Measurements from ENCODE around the gene ASCC2. TPM values are rescaled to one million over a fixed set of nuclear protein-coding genes. Genes with fewer than 3 reads are reported as not detected.

Gene ASCC2
- total and polyA plus RNA-seq, 2 donors from 2014 or later, result 41.9 to 51.3 TPM

GRCh38 chr22:29748248-29748893, 89.7 kb downstream of the ASCC2 start:
- Histone ChIP-seq H3K4me1 (ENCODE audit: control insufficient read depth in 2 of 3, insufficient read depth in 2 of 3, low read depth in 1 of 3, low read length in 3 of 3) (no peaks in the 10 kb centered on the region), H3K27me3 (ENCODE audit: control insufficient read depth, insufficient read depth, low read length) (no peaks in the 10 kb centered on the region), H3K36me3 (ENCODE audit: control insufficient read depth in 2 of 3, insufficient read depth in 3 of 3, low read length in 3 of 3) (peaks cover 0 to 18% (median 6%) of the 10 kb centered on the region in 3 donors), H3K9me3 (ENCODE audit: control insufficient read depth in 2 of 3, insufficient read depth in 1 of 3, low read length in 3 of 3) (no peaks in the 10 kb centered on the region), H3K4me3 (ENCODE audit: low read length in 3 of 3) (no peak overlapping the region), H3K9ac (ENCODE audit: low read length in 3 of 3) (no peak overlapping the region), H3K27ac (ENCODE audit: low read depth in 2 of 2, low read length in 2 of 2) (no peak overlapping the region)
- no peak for TF ChIP-seq CTCF (IDR thresholded peaks at IDR 0.05; ENCODE audit: borderline replicate concordance, extremely low read depth, insufficient read depth)
- DNase-seq (no peak), FAIRE-seq (no peak)
- intact Hi-C loops (cut with DNase I), result no loop called here

- FAIRE-seq, result no peak
- Histone ChIP-seq H3K27me3 (ENCODE audit: control insufficient read depth, insufficient read depth, low read length) (no peaks in the 10 kb centered on the region), H3K9me3 (ENCODE audit: control insufficient read depth in 2 of 3, insufficient read depth in 1 of 3, low read length in 3 of 3) (no peaks in the 10 kb centered on the region), H3K27ac (ENCODE audit: low read depth in 2 of 2, low read length in 2 of 2) (no peak overlapping the region), H3K4me3 (ENCODE audit: low read length in 3 of 3) (no peak overlapping the region), H3K9ac (ENCODE audit: low read length in 3 of 3) (no peak overlapping the region), H3K4me1 (ENCODE audit: control insufficient read depth in 2 of 3, insufficient read depth in 2 of 3, low read depth in 1 of 3, low read length in 3 of 3) (no peaks in the 10 kb centered on the region), H3K36me3 (ENCODE audit: control insufficient read depth in 2 of 3, insufficient read depth in 3 of 3, low read length in 3 of 3) (peaks cover 0 to 18% (median 6%) of the 10 kb centered on the region in 3 donors)
- no peak for DNase-seq
- intact Hi-C loops (cut with DNase I), result no loop called here
- no peak for TF ChIP-seq CTCF (IDR thresholded peaks at IDR 0.05; ENCODE audit: borderline replicate concordance, extremely low read depth, insufficient read depth)
Observed at GRCh38 chr22:29747832-29748231, 90.2 kb downstream of the ASCC2 start.

DNA sequence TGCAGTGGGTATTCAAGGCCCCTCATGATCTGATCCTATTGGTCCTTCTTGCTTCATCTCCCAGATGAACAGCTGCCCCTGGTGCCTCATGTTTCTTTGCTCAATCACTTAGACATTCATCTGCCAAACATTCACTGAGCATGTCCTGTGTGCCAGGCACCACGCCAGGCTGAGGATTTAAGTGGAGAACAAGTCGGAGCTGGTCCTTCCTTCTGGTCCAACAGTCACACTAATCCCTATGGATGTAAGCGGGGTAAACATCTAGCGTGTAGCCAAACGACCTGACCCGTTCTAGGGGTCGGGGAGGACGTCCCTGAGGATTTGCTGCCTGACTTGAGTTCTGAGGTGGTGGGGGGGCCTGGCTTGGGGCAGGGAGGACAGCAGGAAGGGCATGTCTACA, 93.2 kb downstream of the ASCC2 start:
- DNase-seq (no peak), FAIRE-seq (no peak)
- no peak for TF ChIP-seq CTCF (IDR thresholded peaks at IDR 0.05; ENCODE audit: borderline replicate concordance, extremely low read depth, insufficient read depth)
- Histone ChIP-seq H3K27ac (ENCODE audit: low read depth in 2 of 2, low read length in 2 of 2) (no peak overlapping the region), H3K4me3 (ENCODE audit: low read length in 3 of 3) (no peak overlapping the region), H3K4me1 (ENCODE audit: control insufficient read depth in 2 of 3, insufficient read depth in 2 of 3, low read depth in 1 of 3, low read length in 3 of 3) (no peaks in the 10 kb centered on the region), H3K36me3 (ENCODE audit: control insufficient read depth in 2 of 3, insufficient read depth in 3 of 3, low read length in 3 of 3) (peaks cover 0 to 15% (median 10%) of the 10 kb centered on the region in 3 donors), H3K9ac (ENCODE audit: low read length in 3 of 3) (no peak overlapping the region), H3K9me3 (ENCODE audit: control insufficient read depth in 2 of 3, insufficient read depth in 1 of 3, low read length in 3 of 3) (no peaks in the 10 kb centered on the region), H3K27me3 (ENCODE audit: control insufficient read depth, insufficient read depth, low read length) (no peaks in the 10 kb centered on the region)
- intact Hi-C loops (cut with DNase I), result no loop called here

GRCh38 chr22:29742326-29742725, 95.7 kb downstream of the ASCC2 start:
- no peaks in the 10 kb centered on the region for H3K27me3 ChIP-seq (ENCODE audit: control insufficient read depth, insufficient read depth, low read length)
- intact Hi-C loops (cut with DNase I), result no loop called here
- no peaks in the 10 kb centered on the region for H3K9me3 ChIP-seq (ENCODE audit: control insufficient read depth in 2 of 3, insufficient read depth in 1 of 3, low read length in 3 of 3)
- FAIRE-seq, result no peak
- H3K4me1 ChIP-seq (ENCODE audit: control insufficient read depth in 2 of 3, insufficient read depth in 2 of 3, low read depth in 1 of 3, low read length in 3 of 3), result no peaks in the 10 kb centered on the region
- H3K9ac ChIP-seq (ENCODE audit: low read length in 3 of 3), result no peak overlapping the region
- no peak for DNase-seq
- H3K4me3 ChIP-seq (ENCODE audit: low read length in 3 of 3), result no peak overlapping the region
- no peak overlapping the region for H3K27ac ChIP-seq (ENCODE audit: low read depth in 2 of 2, low read length in 2 of 2)
- peaks cover 0 to 8% (median 6%) of the 10 kb centered on the region in 3 donors for H3K36me3 ChIP-seq (ENCODE audit: control insufficient read depth in 2 of 3, insufficient read depth in 3 of 3, low read length in 3 of 3)
- no peak for TF ChIP-seq CTCF (IDR thresholded peaks at IDR 0.05; ENCODE audit: borderline replicate concordance, extremely low read depth, insufficient read depth)

All from kidney (tissue), 14 donors.